ENCODE measurements around the gene TRAPPC1. TPM values are rescaled to one million over a fixed set of nuclear protein-coding genes. Genes with fewer than 3 reads are reported as not detected.

The TRAPPC1 gene
- total RNA-seq, 1 experiment from 2014 or later = 111 TPM

- no peak overlapping the region for H3K27ac ChIP-seq (ENCODE audit: low read depth, low read length, poor library complexity, severe bottlenecking)
- ChIA-PET CTCF (no interaction called here), POLR2A (ENCODE audit: low non-redundant PET) (no interaction called here)
- DNase-seq (ENCODE audit: low spot score) = no peak
- no peaks in the 10 kb centered on the region for H3K27me3 ChIP-seq (replicated peaks; ENCODE audit: insufficient read depth, low read depth, low read length, poor library complexity)
- intact Hi-C loops (cut with micrococcal nuclease; ENCODE audit: unreplicated experiment) = no loop called here
- no peak for TF ChIP-seq EZH2 (IDR thresholded peaks at IDR 0.05; ENCODE audit: borderline replicate concordance, low read depth, low read length, poor library complexity, severe bottlenecking)
- TF ChIP-seq, protein P1, sequence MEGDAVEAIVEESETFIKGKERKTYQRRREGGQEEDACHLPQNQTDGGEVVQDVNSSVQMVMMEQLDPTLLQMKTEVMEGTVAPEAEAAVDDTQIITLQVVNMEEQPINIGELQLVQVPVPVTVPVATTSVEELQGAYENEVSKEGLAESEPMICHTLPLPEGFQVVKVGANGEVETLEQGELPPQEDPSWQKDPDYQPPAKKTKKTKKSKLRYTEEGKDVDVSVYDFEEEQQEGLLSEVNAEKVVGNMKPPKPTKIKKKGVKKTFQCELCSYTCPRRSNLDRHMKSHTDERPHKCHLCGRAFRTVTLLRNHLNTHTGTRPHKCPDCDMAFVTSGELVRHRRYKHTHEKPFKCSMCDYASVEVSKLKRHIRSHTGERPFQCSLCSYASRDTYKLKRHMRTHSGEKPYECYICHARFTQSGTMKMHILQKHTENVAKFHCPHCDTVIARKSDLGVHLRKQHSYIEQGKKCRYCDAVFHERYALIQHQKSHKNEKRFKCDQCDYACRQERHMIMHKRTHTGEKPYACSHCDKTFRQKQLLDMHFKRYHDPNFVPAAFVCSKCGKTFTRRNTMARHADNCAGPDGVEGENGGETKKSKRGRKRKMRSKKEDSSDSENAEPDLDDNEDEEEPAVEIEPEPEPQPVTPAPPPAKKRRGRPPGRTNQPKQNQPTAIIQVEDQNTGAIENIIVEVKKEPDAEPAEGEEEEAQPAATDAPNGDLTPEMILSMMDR (conservative IDR thresholded peaks at IDR 0.05; ENCODE audit: low read depth, low read length) = no peak
- peaks cover 10% of the 10 kb centered on the region for H3K4me1 ChIP-seq (ENCODE audit: insufficient read depth, low read length, poor library complexity, severe bottlenecking)
- no peak overlapping the region for H3K4me3 ChIP-seq (ENCODE audit: low read depth, low read length, poor library complexity, severe bottlenecking)
- H3K36me3 ChIP-seq (ENCODE audit: insufficient read depth, low read length, poor library complexity, severe bottlenecking) = peaks cover 75% of the 10 kb centered on the region
- H3K9me3 ChIP-seq (ENCODE audit: low read depth, low read length, poor library complexity, severe bottlenecking) = no peaks in the 10 kb centered on the region
- BruUV-seq (replicated peaks) = no TSS peak
Measured at GRCh38 chr17:7910281-7910680, 21.5 kb downstream of the TRAPPC1 start.

GRCh38 chr17:7909089-7909488, 22.7 kb downstream of the TRAPPC1 start:
- POLR2A ChIA-PET (ENCODE audit: low non-redundant PET) = no interaction called here
- Histone ChIP-seq H3K27me3 (replicated peaks; ENCODE audit: insufficient read depth, low read depth, low read length, poor library complexity) (no peaks in the 10 kb centered on the region), H3K4me1 (ENCODE audit: insufficient read depth, low read length, poor library complexity, severe bottlenecking) (no peaks in the 10 kb centered on the region), H3K27ac (ENCODE audit: low read depth, low read length, poor library complexity, severe bottlenecking) (no peak overlapping the region), H3K4me3 (ENCODE audit: low read depth, low read length, poor library complexity, severe bottlenecking) (no peak overlapping the region), H3K36me3 (ENCODE audit: insufficient read depth, low read length, poor library complexity, severe bottlenecking) (peaks cover 86% of the 10 kb centered on the region), H3K9me3 (ENCODE audit: low read depth, low read length, poor library complexity, severe bottlenecking) (no peaks in the 10 kb centered on the region)
- no peak for DNase-seq (ENCODE audit: low spot score)
- intact Hi-C loops (cut with micrococcal nuclease; ENCODE audit: unreplicated experiment) = no loop called here
- no TSS peak for BruUV-seq (replicated peaks)
- TF ChIP-seq, protein P1 (conservative IDR thresholded peaks at IDR 0.05; ENCODE audit: low read depth, low read length) = no peak
- TF ChIP-seq EZH2 (IDR thresholded peaks at IDR 0.05; ENCODE audit: borderline replicate concordance, low read depth, low read length, poor library complexity, severe bottlenecking) = no peak
- CTCF ChIA-PET = no interaction called here

DNA sequence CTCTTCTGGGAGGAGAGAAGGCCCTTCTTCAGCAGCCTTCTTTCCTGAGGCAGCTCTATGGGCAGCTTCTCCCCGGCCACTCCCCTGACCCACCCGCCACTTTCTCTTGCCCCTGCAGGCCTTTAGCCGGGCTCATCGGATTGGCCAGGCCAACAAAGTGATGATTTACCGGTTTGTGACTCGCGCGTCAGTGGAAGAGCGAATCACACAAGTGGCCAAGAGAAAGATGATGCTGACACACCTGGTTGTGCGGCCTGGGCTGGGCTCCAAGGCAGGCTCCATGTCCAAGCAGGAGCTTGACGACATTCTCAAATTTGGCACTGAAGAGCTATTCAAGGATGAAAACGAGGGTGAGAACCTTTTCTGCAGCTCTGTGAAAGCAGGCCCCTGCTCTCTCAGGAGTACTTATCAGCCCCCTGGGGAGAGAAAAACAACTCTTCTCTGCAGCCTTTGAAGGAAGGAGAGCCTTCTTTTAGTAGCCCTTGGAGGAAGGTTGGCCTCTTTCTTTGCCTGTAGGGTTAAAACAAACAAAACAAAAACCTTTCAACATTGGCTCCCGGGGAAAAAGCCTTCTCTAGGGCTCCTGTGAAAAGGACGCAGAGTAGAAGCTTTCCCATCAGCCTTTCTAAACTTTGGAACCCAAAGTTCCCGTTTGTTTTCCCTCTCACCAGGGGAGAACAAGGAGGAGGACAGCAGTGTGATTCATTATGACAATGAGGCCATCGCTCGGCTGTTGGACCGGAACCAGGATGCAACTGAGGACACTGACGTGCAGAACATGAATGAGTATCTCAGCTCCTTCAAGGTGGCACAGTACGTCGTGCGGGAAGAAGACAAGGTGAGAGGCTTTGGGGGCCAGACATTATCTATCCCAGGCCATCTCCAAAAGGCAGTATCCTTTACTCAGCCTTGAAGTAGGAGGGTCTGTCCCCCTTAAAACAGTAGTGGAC, 28.3 kb downstream of the TRAPPC1 start:
- intact Hi-C loops (cut with micrococcal nuclease; ENCODE audit: unreplicated experiment) = no loop called here
- ChIA-PET CTCF (interaction anchor here (0.6 kb wide), 1 partner anchor 80 kb away, joined by 3 read pairs; no protein-coding TSS in a partner anchor), POLR2A (ENCODE audit: low non-redundant PET) (no interaction called here)
- no peak for DNase-seq (ENCODE audit: low spot score)
- Histone ChIP-seq H3K27ac (ENCODE audit: low read depth, low read length, poor library complexity, severe bottlenecking) (no peak overlapping the region), H3K27me3 (replicated peaks; ENCODE audit: insufficient read depth, low read depth, low read length, poor library complexity) (no peaks in the 10 kb centered on the region), H3K4me1 (ENCODE audit: insufficient read depth, low read length, poor library complexity, severe bottlenecking) (no peaks in the 10 kb centered on the region), H3K36me3 (ENCODE audit: insufficient read depth, low read length, poor library complexity, severe bottlenecking) (peaks cover 99% of the 10 kb centered on the region), H3K4me3 (ENCODE audit: low read depth, low read length, poor library complexity, severe bottlenecking) (no peak overlapping the region), H3K9me3 (ENCODE audit: low read depth, low read length, poor library complexity, severe bottlenecking) (no peaks in the 10 kb centered on the region)
- BruUV-seq (replicated peaks) = TSS peak; percentile 29
- TF ChIP-seq EZH2 (IDR thresholded peaks at IDR 0.05; ENCODE audit: borderline replicate concordance, low read depth, low read length, poor library complexity, severe bottlenecking) = no peak
- TF ChIP-seq, protein P1 (conservative IDR thresholded peaks at IDR 0.05; ENCODE audit: low read depth, low read length) = no peak
